Skeletal muscle cell (primary cell): ENCODE data around the gene MYL10.
"Not testable (repeated sequence)": the region's sequence is repeated elsewhere in the genome, so short reads cannot be mapped to it uniquely, and the experiment has no call there.

ENCODE experiments used
- DNase-seq: peaks from one replicate; pipeline ENCODE4 v3.0.0-alpha.2; 2010; ENCODE audit warnings: low read depth
- H3K4me3 ChIP-seq: 2 replicates; pipeline ENCODE4 v1.5.1; 2011; ENCODE audit warnings: low read depth, mild to moderate bottlenecking, control low read depth, low read length, moderate library complexity

MYL10 gene

DNA sequence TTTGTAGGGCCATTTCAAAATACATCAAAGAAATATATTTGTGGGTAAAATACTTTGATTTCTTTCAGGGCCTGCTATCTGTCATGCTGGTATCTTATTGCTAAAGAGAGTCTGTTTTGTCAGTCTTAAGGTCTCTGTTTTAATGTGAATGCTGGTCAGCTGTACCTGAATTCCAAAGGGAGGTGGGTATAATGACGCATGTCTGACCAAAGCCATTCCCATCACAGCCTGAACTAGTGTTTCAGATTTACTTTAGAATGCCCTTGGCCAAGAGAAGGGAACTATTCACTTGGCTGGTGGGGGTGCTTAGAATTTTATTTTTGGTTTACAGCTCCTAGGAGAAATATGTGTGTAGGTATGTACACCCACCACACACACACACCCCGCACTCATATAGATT is 30.6 kb upstream of the MYL10 start:
- DNase-seq = no peak
- no peak overlapping the region for H3K4me3 ChIP-seq

DNA sequence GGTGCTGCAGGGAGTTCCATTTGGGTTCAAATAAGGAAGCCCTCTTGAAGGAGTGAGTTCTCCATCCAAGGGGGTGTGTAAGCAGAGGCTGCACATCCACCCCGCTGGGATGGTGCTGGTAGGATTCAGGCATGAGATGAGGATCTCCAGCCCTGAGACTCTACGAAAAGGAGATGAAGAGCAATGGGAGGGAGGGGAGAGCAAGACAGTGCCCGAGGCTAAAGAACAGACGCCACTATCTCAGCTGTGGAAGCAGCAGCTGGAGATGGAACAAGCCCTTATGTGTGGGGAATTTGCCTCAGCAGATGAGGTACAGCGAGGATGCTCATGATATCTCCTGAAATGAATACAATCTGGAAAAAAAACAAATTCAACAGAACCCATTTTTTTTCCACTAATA is 28.1 kb upstream of the MYL10 start:
- no peak for DNase-seq
- no peak overlapping the region for H3K4me3 ChIP-seq

DNA sequence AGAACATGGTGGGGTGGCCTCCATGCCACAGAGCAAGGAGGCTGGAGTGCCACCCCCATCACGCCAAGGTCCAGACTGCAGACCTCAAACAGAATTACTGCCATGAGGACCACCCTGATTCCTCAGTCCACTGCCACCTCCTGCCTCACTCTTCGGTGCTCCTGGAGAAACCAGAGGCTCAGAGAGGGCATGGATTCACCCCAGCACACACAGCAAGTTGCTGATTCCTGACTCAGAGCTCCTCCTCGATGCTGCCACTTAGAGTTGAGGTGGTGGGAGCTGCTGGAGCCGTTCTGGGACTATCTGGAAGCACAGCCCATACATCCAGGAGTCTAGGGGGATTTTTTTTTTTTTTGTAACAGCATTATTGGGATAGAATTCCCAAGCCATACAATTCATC is 22.0 kb upstream of the MYL10 start:
- no peak overlapping the region for H3K4me3 ChIP-seq
- no peak for DNase-seq

DNA sequence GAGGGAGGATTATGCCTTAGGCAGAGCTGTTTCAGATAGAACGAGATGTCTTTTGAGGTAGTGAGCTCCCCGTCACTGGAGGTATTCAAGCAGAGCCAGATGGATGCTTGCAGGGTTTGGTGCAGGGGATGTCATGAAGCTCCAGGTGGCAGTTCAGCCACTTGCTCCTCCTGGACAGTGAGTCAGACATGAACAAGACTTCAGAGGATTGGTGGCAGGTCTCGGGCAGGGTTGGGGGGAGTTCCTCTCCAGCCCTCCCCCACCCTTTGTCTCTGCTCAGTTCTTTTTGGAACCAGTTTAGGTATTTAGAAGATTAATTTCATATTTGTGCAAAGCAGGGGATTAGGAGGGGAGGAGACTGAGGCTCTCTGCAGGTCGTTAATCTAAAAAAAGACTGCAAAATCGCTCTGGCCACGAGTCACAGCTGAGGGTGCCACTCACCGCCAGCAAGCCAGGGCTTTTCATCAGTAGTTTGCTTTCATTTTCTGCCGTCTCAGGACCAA is 21.5 kb upstream of the MYL10 start:
- DNase-seq = no peak
- no peak overlapping the region for H3K4me3 ChIP-seq

DNA sequence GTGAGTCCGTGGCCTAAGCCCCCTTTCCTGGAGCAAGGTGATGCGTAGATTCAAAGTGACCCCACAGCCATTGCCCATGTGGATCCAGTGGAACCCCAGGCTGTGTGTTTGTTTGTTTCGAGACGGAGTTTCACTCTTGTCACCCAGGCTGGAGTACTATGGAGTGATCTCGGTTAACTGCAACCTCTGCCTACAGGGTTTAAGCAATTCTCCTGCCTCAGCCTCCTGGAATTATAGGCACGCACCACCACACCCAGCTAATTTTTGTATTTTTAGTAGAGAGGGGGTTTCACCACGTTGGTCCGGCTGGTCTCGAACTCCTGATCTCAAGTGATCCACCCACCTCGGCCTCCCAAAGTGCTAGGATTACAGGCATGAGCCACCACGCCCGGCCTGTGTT is 18.8 kb upstream of the MYL10 start:
- H3K4me3 ChIP-seq, DNase-seq: not testable (repeated sequence)

DNA sequence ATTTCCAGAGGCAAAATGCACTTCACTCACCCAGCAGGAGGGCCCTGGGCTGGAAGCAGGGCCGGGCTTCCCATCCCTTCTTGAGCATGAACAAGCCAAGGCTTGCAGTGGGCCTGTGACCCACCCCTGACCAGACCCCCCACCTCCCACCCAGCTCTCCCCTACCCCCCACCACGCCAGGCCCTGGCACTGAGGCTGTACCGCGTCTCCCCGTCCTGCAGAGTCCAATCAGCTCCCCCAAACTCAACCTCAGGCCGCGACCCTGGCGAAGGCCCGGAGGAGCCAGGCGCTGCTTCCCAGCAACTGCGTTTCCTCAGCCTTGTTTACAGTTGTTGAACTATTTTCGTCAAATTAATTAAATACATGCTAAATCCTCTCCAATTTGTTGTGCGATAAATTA is 16.9 kb upstream of the MYL10 start:
- DNase-seq = no peak
- H3K4me3 ChIP-seq = no peak overlapping the region

DNA sequence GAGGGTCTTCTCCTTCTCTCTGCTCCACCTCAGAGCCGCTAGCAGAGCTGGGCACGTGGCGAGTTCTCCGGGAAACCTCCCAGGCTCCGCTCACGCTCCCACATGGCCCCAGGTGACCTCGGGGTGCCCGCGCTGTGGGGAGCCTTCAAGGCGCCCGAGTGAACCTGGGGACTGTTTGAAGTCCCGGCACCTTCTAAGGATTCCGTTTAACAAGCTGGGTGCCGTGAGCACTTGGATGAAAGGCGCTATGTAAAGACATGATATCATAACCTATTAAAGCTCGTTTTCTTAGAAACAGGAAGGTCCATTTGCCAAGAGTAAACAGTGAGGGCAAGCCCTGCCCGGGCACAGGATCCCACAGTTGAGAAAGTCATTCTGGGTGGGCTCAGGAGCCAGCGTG is 15.8 kb upstream of the MYL10 start:
- DNase-seq = no peak
- no peak overlapping the region for H3K4me3 ChIP-seq

DNA sequence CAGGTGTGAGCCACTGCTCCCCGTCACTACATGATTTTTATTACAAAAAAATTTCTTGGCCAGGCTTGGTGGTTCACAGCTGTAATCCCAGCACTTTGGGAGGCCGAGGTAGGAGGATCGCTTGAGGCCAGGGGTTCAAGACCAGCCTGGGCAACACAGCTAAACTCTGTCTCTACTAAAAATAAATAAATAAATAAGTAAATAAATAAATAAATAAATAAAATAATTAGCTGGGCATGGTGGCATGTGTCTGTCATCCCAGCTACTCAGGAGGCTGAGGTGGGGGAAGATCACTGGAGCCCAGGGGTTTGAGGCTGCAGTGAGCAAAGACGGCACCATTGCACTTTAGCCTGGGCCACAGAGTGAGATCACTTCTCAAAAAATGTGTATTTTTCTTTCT is 10.0 kb upstream of the MYL10 start:
- H3K4me3 ChIP-seq, DNase-seq: not testable (repeated sequence)

DNA sequence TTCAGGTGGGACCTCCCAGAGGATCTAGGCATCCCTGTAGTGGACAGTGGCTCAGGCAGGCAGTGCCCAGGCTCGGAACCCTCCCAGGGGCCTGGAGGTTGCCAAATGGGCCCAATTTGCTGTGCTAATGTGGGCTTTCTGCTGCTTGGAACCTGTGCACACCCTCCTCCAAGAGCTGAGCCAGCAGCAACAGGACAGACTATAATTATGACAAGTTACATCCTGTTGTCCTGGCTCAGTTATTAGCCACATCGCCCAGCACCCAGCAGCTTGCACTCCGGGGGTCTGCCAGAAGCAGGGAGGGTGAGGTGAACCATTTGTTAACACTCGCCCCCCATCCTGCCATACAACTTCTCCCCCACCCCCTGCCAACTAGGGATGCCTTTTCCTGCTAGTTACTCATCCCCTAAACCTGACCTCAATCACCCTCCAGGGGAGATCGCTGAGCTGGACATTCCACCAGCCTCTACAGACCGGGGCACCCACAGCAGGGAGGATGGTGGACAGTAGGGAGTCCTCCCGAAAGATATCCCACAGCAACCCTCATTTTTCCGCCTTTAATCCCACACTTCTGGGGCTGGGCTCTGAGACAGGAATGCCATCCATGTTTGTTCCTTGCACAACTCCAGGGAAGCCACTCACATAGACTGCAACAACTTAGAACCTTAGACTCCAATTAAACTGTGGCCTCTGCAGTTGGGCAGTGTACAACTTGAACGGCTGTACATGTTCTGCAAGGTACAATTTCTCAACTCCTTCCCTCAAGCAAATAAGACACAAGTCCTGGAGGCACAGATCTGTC is 7.9 kb upstream of the MYL10 start:
- H3K4me3 ChIP-seq = no peak overlapping the region
- DNase-seq = no peak

DNA sequence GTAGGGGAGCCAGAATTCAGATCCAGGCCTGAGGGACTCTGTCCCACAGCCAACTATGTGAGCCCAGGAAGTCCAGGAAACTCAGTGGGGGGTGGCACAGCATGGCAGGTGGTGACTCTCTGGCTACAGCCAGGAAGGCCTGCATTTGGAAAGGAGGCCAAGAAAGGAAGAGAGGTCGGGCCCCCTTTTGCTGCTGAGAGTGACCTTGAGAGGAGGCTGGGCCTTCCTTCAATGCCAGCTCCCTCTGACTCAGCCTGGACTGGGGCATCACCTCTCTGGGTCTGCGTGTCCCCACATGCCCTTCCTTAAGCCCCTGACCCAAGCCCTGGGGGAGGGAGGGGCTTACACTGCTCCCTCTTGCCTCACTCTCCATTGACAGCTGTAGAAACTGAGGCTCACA is 6.4 kb upstream of the MYL10 start:
- no peak for DNase-seq
- no peak overlapping the region for H3K4me3 ChIP-seq

DNA sequence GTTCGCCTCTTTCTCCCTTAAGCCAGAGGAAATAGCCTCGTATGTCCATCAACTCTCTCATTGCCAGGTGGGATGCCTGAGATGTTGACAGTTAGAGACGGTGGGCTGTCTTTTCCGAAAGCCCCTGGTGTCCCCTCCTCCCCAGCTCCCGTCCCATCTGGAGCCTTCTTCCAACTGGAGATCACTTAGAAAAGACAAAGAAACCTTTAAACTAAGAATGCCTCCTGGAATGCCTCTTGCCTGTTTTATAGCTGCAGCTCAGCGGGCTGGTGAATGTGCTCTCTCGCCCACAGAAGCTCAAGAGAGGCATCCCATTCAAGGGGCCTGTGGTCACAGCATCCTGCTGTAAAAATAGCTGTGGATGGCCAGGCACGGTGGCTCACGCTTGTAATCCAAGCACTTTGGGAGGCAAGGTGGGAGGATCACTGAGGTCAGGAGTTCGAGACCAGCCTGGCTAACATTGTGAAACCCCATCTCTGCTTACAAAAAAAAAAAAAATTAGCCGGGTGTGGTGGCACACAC is 5.2 kb upstream of the MYL10 start:
- DNase-seq = no peak
- no peak overlapping the region for H3K4me3 ChIP-seq

DNA sequence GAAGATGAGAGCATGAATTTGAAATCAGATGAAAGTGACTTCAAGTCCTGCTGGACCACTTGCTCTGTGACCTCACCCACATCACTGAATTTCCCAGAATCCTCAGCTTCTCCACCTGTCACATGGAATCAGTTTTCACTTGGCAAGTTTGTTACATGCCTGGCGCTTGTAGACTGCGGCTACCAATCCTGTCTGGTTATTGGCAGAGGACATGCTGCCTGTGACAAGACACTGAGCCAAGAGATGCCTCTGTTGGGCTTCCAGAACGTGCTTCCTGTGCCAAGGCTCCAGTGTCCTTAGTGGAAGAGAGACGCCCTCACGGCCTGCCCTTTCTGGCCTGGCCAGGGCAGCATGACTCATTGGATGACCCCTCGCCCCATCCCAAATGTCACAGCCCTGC is 4.4 kb upstream of the MYL10 start:
- no peak overlapping the region for H3K4me3 ChIP-seq
- no peak for DNase-seq

DNA sequence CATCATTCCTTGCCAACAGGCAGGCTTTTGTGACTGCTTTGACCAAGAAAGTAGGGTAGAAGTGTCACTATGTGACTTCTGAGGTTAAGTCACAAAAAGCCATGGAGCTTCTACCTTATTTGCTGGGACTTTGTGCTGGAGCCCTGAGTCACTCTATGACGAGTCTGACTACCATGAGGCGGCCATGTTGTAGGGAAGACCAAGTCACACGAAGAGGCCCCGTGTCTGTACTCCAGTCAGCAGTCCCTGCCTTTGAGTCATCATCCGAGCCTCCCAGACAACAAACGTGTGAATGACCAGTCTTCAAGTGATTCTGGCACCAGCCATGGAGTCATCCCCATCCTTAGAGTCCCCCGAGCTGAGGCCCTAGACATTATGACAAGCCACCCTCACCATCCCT is 3.5 kb upstream of the MYL10 start:
- no peak for DNase-seq

DNA sequence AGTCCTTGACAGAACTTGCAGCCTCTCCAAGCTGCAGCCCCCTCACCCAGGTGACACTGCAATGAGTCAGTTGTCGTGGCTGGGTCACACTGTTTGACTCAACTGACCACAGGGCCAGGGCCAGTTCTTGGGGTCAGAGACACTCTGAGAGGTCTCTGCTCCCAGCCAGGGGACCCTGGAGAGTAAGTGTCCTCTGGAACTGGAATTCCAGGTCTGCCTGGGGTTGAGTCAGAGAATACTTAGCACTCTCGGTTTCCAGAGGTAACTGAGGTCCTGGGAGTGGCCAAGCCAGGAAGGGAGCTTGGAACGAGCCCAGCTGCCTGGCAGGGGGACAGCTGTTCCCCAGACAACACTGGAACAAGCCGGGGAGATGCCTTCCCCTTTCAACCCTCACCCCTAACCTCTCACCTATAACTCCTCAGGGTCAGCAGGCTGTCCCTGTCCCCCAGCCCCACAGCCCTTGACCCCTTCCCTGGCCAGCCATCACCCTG is 2.2 kb upstream of the MYL10 start:
- no peak overlapping the region for H3K4me3 ChIP-seq
- no peak for DNase-seq

More for the DNA sequence above, 3.5 kb upstream of the MYL10 start:
- no peak overlapping the region for H3K4me3 ChIP-seq

DNA sequence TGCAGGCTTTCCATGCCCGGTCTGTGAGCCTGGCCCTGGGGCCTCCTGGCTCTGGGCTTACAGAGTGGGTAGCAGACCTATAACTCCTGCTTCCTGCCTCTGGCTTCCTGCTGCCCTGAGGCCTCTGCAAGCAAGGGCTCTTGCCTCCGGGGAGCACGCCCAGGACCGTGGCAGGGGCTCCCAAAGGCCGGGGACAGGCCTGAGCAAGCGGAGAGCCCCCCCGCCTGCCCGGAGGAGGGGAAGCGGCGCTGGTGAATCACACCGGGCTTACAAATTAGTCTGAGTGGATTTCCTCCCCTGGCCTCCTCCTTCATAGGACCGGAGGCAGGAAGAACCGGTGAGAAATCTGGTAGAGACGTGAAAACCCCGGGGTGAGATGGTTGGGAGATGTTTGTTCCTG is 1.5 kb upstream of the MYL10 start:
- DNase-seq = no peak
- no peak overlapping the region for H3K4me3 ChIP-seq

DNA sequence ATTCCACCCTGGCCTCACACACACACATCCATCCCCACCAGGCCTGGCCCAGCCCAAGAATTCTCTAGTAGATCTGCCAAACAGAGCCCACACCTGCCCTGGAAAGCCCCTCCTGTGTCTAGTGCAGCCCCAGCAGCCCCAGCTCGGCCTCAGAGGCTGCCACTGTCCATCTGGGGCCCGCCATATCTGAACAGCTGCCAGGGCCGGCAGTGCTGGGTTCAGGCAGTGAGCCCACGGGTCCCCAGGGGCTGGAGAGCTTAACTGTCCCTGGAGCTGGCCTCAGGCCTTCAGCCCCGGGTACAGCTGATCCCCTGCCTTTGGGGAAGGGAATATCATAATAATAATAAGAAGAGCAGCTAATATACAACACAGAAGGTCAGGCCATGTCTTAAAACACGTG is 574 bp downstream of the MYL10 start:
- no peak overlapping the region for H3K4me3 ChIP-seq
- peak; percentile 60 for DNase-seq

DNA sequence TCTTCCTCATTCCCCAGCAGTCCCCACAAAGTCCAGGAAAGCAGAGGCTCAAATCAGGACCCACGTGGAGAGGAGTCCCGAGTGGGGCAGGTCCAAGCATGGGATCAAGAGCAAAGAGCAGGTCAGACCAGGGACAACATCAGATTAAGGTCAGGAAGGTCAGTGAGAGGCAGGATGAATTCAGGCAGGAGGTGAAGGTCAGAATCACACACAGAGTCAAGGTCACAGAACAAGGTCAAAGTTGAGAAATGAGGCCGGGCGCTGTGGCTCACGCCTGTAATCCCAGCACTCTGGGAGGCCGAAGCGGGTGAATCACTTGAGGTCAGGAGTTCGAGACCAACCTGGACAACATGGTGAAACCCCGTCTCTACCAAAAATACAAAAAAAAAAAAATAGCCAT is 2.3 kb downstream of the MYL10 start:
- H3K4me3 ChIP-seq = no peak overlapping the region
- no peak for DNase-seq

DNA sequence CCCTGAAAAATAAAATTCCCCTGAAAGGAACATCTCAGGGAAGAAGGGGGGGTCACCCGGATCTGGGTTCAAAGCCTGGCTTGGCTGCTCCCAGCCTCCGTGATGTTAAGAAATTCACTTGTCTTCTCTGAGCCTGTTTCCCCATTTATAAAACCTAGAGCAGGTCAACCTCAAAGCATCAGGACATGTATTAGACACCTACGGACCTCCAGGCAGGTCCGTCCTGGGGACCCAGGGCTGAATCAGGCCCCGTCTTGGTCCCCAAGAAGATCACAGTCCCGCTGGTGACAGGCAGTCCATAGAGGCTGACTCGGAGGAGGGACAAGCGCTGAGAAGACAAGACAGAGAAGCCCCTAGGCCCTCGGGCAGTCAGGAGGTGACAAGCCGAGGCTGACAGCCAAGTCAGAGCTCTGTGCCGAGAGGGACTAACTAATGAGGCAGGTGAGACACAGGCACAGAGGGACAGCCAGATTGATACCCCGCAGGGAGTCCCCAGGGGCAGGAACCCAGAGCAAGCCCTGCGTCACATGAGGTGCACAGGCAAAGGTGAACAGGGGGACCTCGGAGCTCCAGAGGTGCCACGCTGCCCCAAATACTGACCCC is 2.9 kb downstream of the MYL10 start:
- H3K4me3 ChIP-seq = no peak overlapping the region
- no peak for DNase-seq

DNA sequence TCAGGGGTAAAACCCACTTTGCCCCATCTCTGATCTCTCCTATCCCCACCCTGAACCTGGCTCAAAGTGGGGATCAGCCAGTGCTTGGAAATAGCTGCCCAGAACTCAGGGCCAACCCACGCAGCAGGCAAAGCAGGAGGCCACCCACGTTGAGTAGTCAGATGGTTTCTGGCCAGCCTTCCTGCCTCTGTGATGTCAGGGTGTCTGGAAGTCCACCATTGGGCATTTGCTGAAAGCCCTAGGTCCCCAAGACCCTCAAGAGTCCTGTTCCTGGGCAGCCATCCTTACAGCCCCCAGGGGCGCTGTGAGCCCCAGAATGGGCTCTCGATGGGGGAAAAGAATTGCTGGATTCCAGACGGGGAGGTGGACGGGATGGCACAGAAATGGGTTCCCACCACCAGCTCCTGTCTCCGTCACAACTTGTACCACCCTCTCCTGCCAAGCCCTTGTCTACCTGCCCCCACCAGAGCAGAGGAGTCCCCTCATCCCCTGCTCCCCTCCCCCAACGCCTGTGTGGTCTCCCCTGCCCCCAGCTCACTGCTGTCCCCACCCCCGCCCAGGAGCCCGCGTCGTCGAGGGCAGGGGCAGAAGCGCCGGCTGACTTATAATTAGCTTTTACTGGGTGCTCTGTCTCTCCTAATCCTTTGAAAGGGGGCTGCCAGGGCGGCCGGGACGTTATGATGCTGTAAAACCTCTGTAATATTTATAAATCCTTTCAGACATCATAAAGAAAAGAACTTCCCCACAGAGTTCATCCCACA is 3.9 kb downstream of the MYL10 start:
- DNase-seq = no peak
- H3K4me3 ChIP-seq = no peak overlapping the region
